GM19239 (cell line): Measurements from ENCODE around the gene TECPR2.

Experiments used
- DNase-seq: peaks from one replicate; pipeline ENCODE4 v3.0.0; 2011; ENCODE audit warnings: low spot score; ENCODE audit not compliant: insufficient read length
- FAIRE-seq: peaks from 2 replicates; lab custom pipeline; 2011; peaks lifted over from hg19 to GRCh38; lab: Jason Lieb, UNC

Gene TECPR2

DNA sequence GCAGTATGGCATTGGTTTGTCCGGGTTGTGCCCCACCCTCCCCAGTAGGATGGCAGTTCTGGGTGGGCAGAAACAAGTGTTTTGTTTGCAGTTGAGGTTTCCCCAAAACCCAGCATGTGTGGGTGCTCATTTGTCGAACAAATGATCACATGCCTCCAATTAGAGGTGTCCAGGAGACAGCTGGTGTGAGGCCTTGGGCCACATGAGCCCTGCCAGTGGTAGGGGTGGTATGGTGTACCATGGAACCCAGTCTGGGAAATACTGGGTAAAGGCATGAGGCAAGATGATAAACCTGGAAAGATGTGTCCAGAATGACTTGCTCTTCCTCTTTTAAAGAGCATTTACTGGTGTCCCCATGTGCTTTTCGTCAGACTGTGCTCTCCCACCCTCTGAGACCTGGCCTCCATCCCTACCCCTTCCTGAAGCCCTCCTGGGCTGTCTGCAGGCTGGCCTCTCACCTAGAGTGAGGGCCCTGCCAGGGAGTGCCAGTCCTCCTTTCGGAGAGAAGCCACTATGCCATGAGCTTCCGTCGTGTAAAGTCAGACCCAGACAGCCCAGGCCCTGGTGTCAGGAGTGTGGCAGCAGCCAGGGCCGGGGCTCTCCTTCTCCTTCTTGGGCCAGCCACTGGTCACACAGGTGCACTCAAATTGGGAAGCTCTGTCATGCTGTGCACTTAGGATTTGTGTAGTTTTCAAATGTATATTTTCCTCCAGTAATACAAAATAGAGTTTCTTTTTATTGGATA, 129.2 kb downstream of the TECPR2 start:
- no peak for DNase-seq

DNA sequence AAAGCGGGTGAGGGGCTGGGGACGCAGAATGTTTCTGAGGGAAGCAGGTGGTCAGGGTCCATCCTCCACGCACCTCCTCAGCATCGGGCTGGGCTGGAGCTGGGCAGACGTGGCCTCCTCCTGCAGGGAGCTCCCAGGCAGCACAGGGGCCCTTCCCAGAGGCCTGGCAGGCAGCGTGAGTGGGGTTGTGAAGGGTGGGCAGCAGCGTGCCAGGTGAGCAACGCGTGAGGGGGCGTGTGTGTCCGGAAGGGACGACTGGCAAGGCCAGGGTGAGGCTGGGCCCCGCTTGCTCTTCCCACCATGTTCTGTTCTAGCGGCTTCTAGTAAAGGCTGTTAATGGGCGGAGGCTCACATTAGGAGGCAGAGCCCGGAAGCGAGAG, 129.8 kb downstream of the TECPR2 start:
- FAIRE-seq (no peak), DNase-seq (no peak)

More for the DNA sequence above, 129.2 kb downstream of the TECPR2 start:
- no peak for FAIRE-seq

DNA sequence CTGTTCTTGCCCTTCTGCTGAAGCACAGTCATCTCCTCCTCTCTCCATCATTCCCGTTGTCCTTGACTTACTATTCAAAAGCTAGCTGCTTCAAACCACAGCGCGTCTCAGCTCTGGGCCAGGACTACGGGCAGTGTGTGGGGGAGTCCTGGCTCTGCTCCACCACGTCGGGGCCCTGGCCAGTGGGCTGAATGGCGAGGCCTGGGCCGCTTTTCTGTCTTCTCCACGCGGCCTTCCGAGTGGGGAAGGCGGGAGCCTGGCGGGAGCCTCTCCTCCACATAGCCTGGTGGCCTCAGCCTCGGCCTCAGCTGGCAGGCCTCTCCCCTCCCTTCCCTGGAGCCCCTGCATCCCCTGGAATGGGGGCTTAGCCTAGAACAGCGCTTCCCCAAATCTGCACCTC, 130.4 kb downstream of the TECPR2 start:
- FAIRE-seq (no peak), DNase-seq (no peak)

DNA sequence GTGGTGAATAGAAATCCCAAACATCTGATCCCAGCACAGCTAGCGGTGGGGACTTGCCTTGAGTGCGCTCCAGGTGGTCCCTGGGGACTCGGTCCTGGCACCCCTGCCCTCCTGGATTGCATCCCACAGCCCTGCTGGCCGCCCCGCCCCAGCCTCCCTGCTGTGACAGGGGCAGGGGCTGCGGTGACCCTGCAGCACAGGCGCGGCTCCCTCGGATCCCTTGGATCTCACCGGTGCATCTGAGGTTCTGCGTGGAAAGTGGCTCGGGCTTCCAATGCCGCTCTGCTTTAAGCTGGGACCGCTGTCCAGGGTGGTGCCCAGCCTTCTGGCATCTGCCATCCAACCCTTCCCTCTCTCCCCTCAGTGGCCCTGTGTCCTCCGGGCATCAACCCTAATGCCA, 130.8 kb downstream of the TECPR2 start:
- DNase-seq: no peak
- no peak for FAIRE-seq

DNA sequence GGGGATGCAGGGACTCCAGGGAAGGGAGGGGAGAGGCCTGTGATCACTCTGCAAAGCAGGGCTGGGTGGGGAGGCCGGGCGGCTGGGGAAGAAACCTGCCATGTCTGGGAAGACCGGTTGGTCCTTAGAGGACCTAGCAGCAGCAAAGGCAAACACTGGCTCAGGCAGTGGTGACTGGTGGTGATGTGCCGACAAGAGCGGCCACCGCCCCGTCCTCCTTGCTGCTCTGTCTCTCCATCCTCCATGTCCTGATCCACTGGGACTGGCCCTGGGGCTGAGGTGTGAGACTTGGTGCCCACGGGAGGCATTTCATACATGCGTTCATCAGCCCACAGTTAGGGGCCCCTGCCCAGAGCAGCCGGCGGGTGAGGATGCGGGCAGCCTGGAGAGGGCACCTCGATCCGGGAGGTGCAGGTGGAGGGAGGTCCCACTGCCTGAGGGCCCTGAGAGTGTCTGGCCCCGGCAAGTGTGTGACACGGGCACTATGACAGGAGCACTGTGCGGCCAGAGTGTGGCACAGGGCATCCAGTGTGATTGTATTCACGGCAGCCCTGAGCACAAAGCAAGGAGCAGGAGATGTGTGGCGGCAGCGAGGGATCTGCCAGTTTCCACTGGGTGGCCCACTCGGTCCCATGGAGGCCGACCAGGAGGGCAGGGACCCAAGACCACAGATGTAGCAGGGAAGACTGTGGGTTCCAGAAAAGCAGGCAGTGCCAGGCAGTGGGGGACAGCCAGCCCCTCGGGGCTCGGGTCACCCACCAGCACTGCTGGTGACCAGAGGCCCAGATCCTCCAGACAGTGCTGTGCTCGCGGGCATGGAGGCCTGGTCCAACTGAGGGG, 133.0 kb downstream of the TECPR2 start:
- DNase-seq (no peak), FAIRE-seq (no peak)

DNA sequence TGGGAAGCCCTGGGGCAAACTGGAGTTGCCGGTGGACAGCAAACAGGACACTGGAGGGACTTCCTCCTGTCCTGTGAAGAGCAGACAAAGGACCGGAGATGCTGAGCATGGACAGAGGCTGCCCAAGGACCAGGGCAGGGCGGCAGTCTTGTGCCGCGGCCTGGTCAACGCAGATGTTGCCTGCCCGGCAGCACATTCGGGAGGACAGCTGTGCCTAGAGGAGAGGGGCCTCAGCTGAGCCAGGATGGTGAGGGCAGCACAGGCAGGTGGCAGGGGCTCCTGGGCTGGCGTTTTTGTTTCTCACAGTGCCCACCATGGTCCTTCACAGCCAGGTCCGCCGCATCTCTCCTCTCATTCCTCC, 133.6 kb downstream of the TECPR2 start:
- DNase-seq (no peak), FAIRE-seq (no peak)

DNA sequence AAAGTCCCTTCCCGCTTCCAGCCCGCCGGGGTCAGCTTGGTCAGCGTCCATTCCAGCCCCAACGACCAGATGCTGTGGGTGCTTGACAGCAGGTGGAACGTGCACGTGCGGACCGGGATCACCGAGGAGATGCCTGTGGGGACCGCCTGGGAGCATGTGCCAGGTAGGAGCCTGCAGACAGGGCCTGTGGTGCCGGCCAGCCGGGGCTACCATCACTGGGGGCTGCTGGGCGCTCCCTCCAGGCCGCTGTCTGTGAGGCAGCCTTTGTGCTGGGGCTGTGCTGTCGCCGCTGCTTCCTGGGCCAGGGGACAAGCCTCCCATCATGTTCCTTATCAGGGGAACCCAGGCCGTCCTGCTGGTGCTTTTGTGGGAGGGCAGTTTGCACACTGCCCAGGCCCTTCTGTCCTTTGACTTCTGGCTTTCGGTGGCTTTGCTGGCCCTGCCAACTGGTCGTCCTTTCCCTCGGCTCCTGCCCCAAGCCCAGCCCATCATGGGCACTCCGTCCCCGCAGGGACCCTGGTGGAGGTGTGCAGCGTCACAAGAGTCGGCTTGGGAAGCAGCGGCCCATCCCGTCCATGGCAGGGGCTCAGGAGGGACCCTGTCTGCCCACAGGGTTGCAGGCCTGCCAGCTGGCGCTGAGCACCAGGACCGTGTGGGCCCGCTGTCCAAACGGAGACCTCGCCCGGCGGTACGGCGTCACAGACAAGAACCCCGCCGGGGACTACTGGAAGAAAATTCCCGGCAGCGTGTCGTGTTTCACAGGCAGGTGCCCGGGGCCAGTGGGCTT, 134.4 kb downstream of the TECPR2 start:
- DNase-seq: no peak
- no peak for FAIRE-seq

DNA sequence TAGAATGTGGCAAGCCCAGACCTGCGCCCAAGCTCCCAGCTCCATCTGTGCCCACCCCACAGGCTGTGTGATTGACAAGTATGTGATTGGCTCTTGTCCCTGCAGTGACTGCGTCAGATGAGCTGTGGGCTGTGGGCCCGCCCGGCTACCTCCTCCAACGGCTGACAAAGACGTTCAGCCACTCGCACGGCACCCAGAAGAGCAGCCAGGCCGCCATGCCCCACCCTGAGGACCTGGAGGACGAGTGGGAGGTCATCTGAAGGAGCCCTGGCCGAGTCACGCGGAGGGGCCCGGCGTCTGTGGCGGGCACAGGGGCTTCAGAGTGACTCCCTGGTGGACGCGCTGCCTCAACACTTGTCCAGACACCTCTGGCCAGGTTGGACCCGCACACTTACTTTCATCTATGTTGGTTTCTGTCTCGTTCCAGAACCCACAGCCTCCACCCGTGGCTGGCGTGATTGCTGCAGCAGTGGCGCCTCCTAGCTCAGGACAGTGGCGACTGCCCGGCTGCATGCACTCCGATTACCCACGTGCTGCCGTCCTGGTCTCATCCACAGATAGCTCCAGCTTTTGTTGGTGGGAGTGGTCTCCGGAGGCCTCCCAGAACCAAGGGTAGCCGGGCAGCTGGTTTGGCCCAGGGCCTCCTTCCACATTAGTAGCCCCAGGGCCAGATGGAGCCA, 135.4 kb downstream of the TECPR2 start:
- DNase-seq (no peak), FAIRE-seq (no peak)

DNA sequence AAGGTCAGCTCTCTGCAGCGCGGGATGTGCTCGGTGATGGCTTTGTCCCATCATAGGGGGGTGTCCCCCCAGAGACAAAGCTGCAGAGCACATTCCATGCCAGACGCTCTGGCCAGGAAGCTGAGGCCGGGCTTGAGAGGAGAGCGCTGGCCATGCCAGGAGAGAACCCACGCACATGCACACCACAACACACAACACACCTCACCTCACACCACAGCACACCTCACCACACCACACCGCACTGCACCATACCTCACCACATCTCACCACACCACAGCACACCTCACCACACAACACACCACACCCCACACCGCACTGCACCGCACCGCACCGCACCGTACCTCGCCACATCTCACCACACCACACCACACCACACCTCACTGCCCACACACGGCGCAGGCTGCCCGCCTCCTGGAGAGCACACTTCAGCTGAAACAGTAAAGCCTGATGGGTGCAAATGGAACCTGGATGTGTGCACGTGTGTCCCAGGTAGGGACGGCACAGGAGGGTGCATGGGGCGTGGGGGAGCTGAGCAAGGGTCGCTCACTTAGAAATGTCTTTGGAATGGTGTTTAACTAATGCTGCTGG, 136.0 kb downstream of the TECPR2 start:
- FAIRE-seq (no peak), DNase-seq (no peak)

DNA sequence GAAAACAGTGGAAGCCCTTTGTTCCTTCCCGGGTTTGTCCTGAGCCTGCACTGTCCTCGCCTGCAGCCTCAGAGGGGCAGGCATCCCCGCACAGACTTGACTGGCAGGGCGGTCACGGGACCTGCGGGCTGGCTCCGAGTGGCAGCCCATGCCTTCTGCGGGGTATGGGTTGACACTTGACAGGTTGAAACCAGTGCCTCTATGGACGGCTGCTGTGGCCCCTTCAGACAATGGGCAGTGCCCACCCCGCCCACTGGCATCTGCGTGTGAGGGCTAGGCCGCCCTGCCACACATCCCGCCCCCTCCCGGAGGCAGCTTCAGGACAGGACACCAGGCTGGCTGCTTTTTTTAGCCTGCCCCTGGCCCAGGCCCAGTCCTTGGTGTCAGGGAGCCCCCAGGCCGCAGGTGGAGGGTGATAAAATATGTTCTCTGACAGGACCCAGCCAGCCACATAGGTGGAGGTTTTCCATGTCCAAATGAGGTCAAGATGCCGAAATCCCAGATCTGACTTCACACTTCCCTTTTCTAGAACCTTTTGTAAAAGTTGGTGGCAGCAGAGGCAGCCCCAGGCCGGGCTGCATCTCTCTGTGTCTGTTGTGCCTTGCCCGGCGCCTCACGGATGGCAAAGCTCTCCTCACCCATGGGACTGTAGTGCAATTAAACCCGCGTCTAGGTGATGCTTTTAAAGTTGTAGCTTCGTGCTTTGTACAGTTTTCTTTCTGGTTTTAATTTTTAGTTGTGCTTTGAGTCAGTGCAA, 136.8 kb downstream of the TECPR2 start:
- DNase-seq (no peak), FAIRE-seq (no peak)

DNA sequence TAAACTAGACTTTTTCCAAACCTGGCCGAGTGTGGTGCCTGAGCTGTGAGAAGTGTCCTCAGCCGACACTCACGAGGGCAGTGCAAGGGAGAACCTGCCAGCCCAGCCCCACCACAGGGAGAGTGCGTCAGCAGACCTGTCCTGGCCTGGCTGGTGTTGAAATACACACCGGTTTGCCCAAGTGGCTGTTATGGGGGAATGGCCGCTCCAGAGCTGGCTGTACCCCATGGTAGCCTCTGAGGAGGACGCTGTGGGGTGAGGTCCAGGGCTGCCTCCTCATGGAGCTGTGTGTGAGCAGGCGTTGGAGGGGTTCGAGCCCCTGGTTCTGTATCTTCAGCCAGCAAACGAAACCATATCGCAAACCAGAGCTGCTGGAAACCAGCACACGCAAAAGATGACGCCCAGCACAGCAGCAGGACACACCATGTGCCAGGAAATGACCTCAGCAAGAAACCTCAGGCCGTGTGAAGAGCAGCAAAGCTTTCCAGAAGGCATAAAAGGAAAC, 137.5 kb downstream of the TECPR2 start:
- DNase-seq: no peak
- no peak for FAIRE-seq

DNA sequence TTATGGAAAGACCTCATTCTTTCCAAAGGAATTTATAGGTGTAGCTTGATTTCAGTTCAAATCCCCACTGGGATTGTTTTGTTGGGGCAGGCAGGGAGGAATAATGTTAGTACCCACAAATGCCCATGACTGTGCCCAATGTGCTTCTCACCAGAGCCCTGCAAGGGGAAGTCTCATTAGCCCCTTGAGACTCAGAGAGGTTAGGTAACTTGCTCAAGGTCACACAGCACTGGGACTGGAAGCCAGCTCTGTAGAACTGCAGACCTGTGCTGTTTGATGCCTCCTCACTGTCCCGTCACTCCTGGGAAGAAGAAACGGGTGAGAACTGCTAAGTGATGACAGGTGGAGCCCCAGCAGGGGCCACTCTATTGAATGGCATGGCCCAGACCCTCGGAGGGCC, 138.0 kb downstream of the TECPR2 start:
- no peak for FAIRE-seq
- no peak for DNase-seq

DNA sequence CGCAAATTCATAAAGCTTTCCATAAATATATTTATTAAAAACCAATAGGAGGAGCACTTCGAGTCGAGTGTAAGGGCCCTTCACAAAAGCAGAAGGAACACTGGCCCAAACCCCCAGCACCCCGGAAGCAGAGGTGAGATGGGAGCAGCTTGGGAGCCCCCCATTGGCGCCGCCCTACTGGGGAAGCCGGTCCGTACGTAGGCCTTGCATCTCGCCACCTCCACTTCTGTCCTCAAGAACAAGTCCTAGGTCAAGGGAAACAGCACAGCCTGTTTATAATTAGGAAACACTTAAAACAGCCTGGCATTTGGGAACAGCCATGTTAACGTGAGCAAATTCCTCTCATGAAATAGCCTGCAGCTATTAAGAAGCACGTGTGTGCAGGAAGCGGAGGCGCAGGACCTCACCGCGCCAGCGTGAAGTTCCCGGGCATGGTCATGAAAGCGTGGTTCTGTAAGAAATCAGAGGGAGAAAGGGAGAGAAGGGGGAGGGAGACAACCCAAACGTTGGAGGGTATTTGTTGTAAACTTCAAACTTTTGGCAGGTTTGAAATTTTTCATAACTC, 139.1 kb downstream of the TECPR2 start:
- FAIRE-seq (no peak), DNase-seq (no peak)

DNA sequence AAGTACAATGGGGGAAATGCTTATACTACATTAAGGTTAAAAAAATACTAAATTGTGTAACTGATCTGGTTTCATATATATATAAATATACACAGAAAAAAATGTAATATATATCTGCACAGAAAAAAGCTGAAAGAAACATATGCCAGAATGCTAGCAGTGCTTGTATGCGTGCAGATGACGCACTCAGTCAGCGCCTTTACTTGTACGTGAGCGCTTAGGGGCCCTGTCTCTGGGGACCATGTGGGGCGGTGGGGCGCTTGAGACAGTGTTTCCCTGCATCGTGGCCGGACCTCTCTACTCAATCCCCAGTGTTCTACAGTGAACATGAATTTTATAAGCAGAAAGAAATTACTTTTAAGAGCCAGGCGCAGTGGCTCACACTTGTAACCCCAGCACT, 139.8 kb downstream of the TECPR2 start:
- DNase-seq (no peak), FAIRE-seq (no peak)

DNA sequence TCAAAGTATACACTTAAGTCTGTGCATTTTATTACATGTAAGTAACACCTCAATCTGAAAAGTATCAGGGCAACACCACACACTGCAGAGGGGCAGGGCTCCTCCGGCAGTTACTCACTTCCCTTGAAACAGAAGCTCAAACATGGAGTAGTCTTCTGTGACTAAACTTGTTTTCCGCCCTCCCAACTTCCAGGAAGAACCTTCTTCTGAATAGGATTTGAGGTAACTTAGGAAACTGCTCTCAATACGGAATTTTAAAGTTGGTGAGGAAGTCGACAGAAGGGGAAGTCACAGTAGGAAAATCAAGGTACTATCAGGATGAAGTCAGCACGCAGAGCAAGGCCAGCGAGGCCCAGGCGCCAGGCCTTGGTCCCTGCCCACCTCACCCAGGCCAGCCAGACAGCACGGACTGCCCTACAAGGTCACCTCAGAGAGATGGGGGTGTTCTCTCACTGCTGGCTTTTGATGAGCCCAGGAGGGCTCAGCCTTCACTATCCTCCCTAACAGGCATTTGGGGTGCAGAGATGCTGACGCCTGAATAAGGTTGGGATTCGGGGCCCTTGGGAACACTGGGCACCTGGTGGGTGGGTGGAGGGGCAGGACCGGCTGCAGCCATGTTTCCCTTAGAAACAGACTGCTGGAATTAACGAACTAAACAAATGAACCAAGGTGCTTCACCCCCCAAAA, 141.0 kb downstream of the TECPR2 start:
- DNase-seq (no peak), FAIRE-seq (no peak)

DNA sequence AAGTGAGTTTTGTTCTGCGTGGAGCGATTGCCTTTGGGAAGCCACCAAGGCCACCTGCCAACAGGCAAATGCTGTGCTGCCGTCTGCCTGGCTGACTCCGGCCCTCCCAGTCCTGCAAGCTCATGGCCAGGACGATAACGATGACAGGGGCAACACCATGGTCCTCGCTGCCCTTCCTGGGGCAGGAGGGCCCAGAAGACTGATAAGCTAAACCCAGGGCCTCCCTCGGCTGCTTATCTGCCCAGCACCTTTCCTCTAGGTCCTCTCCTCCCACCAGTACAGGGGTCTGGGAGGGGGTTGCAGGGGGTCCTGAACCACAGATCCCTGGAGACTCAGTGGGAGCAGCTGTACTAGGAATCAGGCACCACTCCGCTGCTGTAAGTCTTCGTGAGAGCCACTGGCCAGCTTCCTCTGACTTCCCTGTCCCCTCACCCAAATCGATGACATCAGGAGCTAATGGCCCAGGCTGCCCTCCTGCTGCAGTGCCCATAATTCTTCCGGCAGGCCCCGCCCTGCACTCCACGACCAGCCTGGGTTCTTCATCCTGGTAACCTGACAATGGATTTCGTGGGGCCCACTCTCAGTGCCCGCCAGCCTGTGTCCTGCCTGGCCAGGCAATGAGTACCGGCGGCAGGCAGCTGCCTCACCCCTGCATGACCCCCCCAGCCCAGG, 141.7 kb downstream of the TECPR2 start:
- DNase-seq: no peak
- FAIRE-seq: no peak

DNA sequence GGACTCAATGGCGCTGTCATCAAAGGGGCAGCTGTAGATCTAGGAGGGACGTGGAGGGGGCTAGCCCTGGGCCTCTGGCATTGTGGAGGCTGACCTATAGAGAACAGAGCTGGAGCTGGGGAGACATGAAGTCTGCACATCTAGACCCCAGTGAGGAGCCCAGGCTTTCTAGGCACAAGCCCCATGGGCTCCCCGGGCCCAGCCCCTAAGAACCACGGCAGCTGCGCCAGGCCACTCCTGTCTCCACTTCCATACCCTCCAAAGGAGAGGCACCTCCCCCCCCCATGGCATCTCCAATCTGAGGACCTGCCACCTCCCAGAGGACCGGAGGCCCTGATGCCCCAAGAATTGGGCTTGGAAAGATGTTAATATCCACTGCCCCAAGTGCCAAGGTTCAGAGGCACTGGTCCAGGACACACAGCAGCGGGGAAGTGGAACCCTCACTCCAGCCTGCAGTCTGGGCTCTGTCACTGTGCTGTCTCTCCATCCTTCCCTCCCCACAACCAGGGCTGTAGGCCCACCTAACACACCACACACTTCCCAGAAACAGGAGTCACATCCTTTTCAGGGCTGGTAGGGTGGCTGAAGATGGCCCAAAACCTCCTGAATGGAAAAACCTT, 142.4 kb downstream of the TECPR2 start:
- DNase-seq (no peak), FAIRE-seq (no peak)
